GM12878 (cell line): Measurements from ENCODE around the gene ASTN1. TPM values are rescaled to one million over a fixed set of nuclear protein-coding genes. Genes with fewer than 3 reads are reported as not detected.
"Not testable (repeated sequence)": the region's sequence is repeated elsewhere in the genome, so short reads cannot be mapped to it uniquely, and the experiment has no call there.

Source experiments
- ATAC-seq: fragments of 200-7000 bp; cut with Tn5 transposase; 3 replicates; pipeline ENCODE4 v1.9.1; 2020; ENCODE audit warnings: mild to moderate bottlenecking, moderate library complexity
- BruUV-seq: library from RNA; stranded (reverse); fragments of 400-500 nt; replicated peaks from 2 replicates; lab custom pipeline; 2021; lab: Mats Ljungman, UMichigan
- CTCF ChIA-PET: fragments of 300-600 bp; sonication (Branson Sonifier 250); formaldehyde crosslinking; extraction: SDS; loops from one replicate; lab custom pipeline; 2021; ENCODE audit warnings: inconsistent platforms; lab: Yijun Ruan, JAX
- POLR2A ChIA-PET: fragments of 350-600 bp; formaldehyde crosslinking; extraction: SDS; loops from one replicate; lab custom pipeline; 2021; ENCODE audit warnings: inconsistent platforms; lab: Charles Lee
- RAD21 ChIA-PET: fragments of 300-600 bp; sonication (Branson Sonifier 250); formaldehyde crosslinking; loops from one replicate; lab custom pipeline; 2023; ENCODE audit warnings: antibody characterized with exemption; ENCODE audit not compliant: unreplicated experiment; lab: Charles Lee
- SMC1A ChIA-PET: fragments of 300-600 bp; sonication (Branson Sonifier 250); formaldehyde crosslinking; loops from one replicate; lab custom pipeline; 2023; ENCODE audit not compliant: unreplicated experiment, uncharacterized antibody; lab: Charles Lee
- DNase-seq: peaks from one replicate; pipeline ENCODE4 v3.0.0-alpha.2; 2011; ENCODE audit warnings: low read depth, low spot score
- FAIRE-seq: peaks from 3 replicates; lab custom pipeline; 2011; peaks lifted over from hg19 to GRCh38; lab: Jason Lieb, UNC
- H2AFZ ChIP-seq: 2 replicates; pipeline ENCODE4 v1.6.0; 2011; ENCODE audit warnings: low read depth, low read length, control low read depth; ENCODE audit not compliant: control insufficient read depth
- H3K27ac ChIP-seq: 2 replicates; pipeline ENCODE4 v1.5.1; 2011; ENCODE audit warnings: control low read depth; ENCODE audit not compliant: control insufficient read depth, insufficient read depth
- H3K27me3 ChIP-seq, 2 experiments: replicated peaks in 1 of 2; 2 replicates each; pipeline versions ENCODE4 v1.6.0 to v1.6.1; 2011; ENCODE audit warnings: low read length in 1 of 2; ENCODE audit not compliant: control insufficient read depth in 2 of 2, insufficient read depth in 2 of 2
- H3K36me3 ChIP-seq, 2 experiments: 2 replicates each; pipeline ENCODE4 v1.5.1; 2011; ENCODE audit warnings: low read length in 1 of 2; ENCODE audit not compliant: control insufficient read depth in 2 of 2, insufficient read depth in 2 of 2
- H3K4me1 ChIP-seq: 2 replicates; pipeline ENCODE4 v1.6.1; 2011; ENCODE audit warnings: mild to moderate bottlenecking, low read length, moderate library complexity, mixed read lengths; ENCODE audit not compliant: control insufficient read depth, insufficient read depth
- H3K4me2 ChIP-seq: 2 replicates; pipeline ENCODE4 v1.6.0; 2011; ENCODE audit warnings: control low read depth; ENCODE audit not compliant: control insufficient read depth, insufficient read depth
- H3K4me3 ChIP-seq: fragments of 200-600 bp; sonication (generic); 2 replicates; pipeline ENCODE4 v1.5.1; 2016
- H3K79me2 ChIP-seq: 2 replicates; pipeline ENCODE4 v1.6.0; 2011; ENCODE audit warnings: low read length; ENCODE audit not compliant: control insufficient read depth, insufficient read depth
- H3K9ac ChIP-seq: 2 replicates; pipeline ENCODE4 v1.8.0; 2011; ENCODE audit warnings: low read length, control low read depth, mixed read lengths; ENCODE audit not compliant: control insufficient read depth, insufficient read depth
- H3K9me3 ChIP-seq: replicated peaks from 3 replicates; pipeline ENCODE4 v1.5.1; 2011; ENCODE audit warnings: mild to moderate bottlenecking, low read length; ENCODE audit not compliant: control insufficient read depth, insufficient read depth
- H4K20me1 ChIP-seq: 2 replicates; pipeline ENCODE4 v1.6.0; 2011; ENCODE audit not compliant: control insufficient read depth, insufficient read depth
- E2F8 ChIP-seq: fragments of 450-650 bp; IDR thresholded peaks from 2 replicates; pipeline ENCODE4 v1.6.1; 2018; ENCODE audit warnings: mild to moderate bottlenecking, low read depth, moderate library complexity; ENCODE audit not compliant: partially characterized antibody
- ESRRA ChIP-seq: IDR thresholded peaks from 2 replicates; pipeline ENCODE4 v1.6.1; 2012; ENCODE audit warnings: mild to moderate bottlenecking, low read length, improper control_type of control experiment
- FOXM1 ChIP-seq: IDR thresholded peaks from 2 replicates; pipeline ENCODE4 v1.6.1; 2012; ENCODE audit warnings: low read depth, mild to moderate bottlenecking, inconsistent platforms, low read length, moderate library complexity
- GATAD2B ChIP-seq: fragments of 450-650 bp; conservative IDR thresholded peaks from 2 replicates; pipeline ENCODE4 v1.6.1; 2017; ENCODE audit warnings: low read depth, mild to moderate bottlenecking, moderate library complexity
- HCFC1 ChIP-seq: fragments of 150-350 bp; IDR thresholded peaks from 2 replicates; pipeline ENCODE4 v1.6.1; 2014; ENCODE audit warnings: low read length
- IRF4 ChIP-seq: IDR thresholded peaks from 2 replicates; pipeline ENCODE4 v1.6.1; 2011; ENCODE audit warnings: low read depth, low read length
- MEF2A ChIP-seq: IDR thresholded peaks from 2 replicates; pipeline ENCODE4 v1.6.1; 2011; ENCODE audit warnings: low read depth, mild to moderate bottlenecking, low read length, moderate library complexity; ENCODE audit not compliant: insufficient read depth
- PAX8 ChIP-seq: fragments of 450-650 bp; IDR thresholded peaks from 2 replicates; pipeline ENCODE4 v1.6.1; 2017; ENCODE audit warnings: mild to moderate bottlenecking, moderate library complexity
- PML ChIP-seq: IDR thresholded peaks from 2 replicates; pipeline ENCODE4 v1.6.1; 2012; ENCODE audit warnings: low read length, inconsistent platforms
- POLR2AphosphoS2 ChIP-seq: IDR thresholded peaks from 2 replicates; pipeline ENCODE4 v1.6.1; 2011; ENCODE audit warnings: low read depth, mild to moderate bottlenecking, low read length, improper control_type of control experiment, moderate library complexity
- REST ChIP-seq: IDR thresholded peaks from 2 replicates; pipeline ENCODE4 v1.6.1; 2012; ENCODE audit warnings: mild to moderate bottlenecking, low read depth, low read length
- SUZ12 ChIP-seq: fragments of 200-600 bp; sonication (generic); IDR thresholded peaks from one replicate; pipeline ENCODE4 v1.6.1; 2018; ENCODE audit warnings: antibody characterized with exemption, mild to moderate bottlenecking; ENCODE audit not compliant: unreplicated experiment
- WGBS: methylation state at CpG from one replicate; pipeline ENCODE4 v1.1.6; 2016; ENCODE audit warnings: low lambda C conversion rate; ENCODE audit not compliant: insufficient replicate concordance, insufficient coverage; ENCODE audit errors: missing lambda C conversion rate; 5-methylcytosine and 5-hydroxymethylcytosine counted together
- in situ Hi-C: fragments of 300-500 bp; cut with MboI; formaldehyde crosslinking; loops from 9 replicates; pipeline ENCODE4 v1.14.3; 2018; ENCODE audit warnings: mixed read lengths
- intact Hi-C: fragments of 100-400 bp; cut with micrococcal nuclease; formaldehyde crosslinking; loops from one replicate; pipeline ENCODE4 v1.14.2; 2022; ENCODE audit not compliant: unreplicated experiment
- polyA plus RNA-seq, 11 experiments: library from polyadenylated mRNA; depleted of rRNA in 4 of 11; unstranded in 6 of 11; stranded (reverse) in 5 of 11; fragments of >200 nt; fragmentation: Nextera tagmentation in 4 of 11; fragmentation: Illumina TruSeq in 1 of 11; extraction: Ambion mirVana in 4 of 11; extraction: Trizol in 1 of 11; gene quantifications; 1 replicate in 1 of 11; 2 replicates in 10 of 11; pipeline versions ENCODE4 v1.2.1 to v1.2.3, GENCODE V29; 2011 to 2016; ENCODE audit warnings: inconsistent platforms in 2 of 11, missing spikeins in 2 of 11, low read depth in 1 of 11
- total RNA-seq, 4 experiments: library from RNA; depleted of rRNA in 3 of 4; stranded (reverse); fragments of >200 nt in 3 of 4; fragmentation: Illumina TruSeq in 1 of 4; extraction: Trizol in 1 of 4; gene quantifications; 2 replicates each; pipeline versions ENCODE4 v1.2.1 to v1.2.3, GENCODE V29; 2013 to 2021

ASTN1 gene
- total and polyA plus RNA-seq, 10 of the 15 experiments (the other 5 are each of a cell fraction or from before 2014, with no cell fraction given): 0.04 TPM; not detected in 9

GRCh38 chr1:177074811-177075210 is 89.7 kb downstream of the ASTN1 start:
- in situ Hi-C loops, DNase-seq, ATAC-seq, H3K4me3 ChIP-seq, H4K20me1 ChIP-seq, H3K9me3 ChIP-seq, CTCF ChIA-PET, RAD21 ChIA-PET, H3K9ac ChIP-seq, H3K79me2 ChIP-seq, BruUV-seq, intact Hi-C loops, FAIRE-seq, H2AFZ ChIP-seq, H3K27me3 ChIP-seq, H3K4me1 ChIP-seq, H3K36me3 ChIP-seq, POLR2A ChIA-PET, H3K4me2 ChIP-seq, SMC1A ChIA-PET, H3K27ac ChIP-seq: not testable (repeated sequence)
- 54% methylated on average over 3 of the region's 3 CpGs for WGBS

- Histone ChIP-seq H4K20me1 (no peaks in the 10 kb centered on the region), H3K4me3 (no peak overlapping the region), H3K79me2 (no peaks in the 10 kb centered on the region), H3K27ac (no peak overlapping the region), H2AFZ (no peak overlapping the region), H3K4me2 (no peak overlapping the region), H3K4me1 (no peaks in the 10 kb centered on the region), H3K9me3 (no peaks in the 10 kb centered on the region), H3K9ac (no peak overlapping the region), H3K27me3 (no peaks in the 10 kb centered on the region; a peak in 1 of 4 replicates), H3K36me3 (no peaks in the 10 kb centered on the region)
- ATAC-seq (no peak), DNase-seq (no peak), FAIRE-seq (no peak)
- ChIA-PET CTCF (no interaction called here), RAD21 (no interaction called here), POLR2A (no interaction called here), SMC1A (interaction anchor here (0.7 kb wide), 1 partner anchor 1658 kb away, joined by 3 read pairs; no protein-coding TSS in a partner anchor)
- WGBS: 15% methylated on average over 3 of the region's 3 CpGs
- intact Hi-C loops: no loop called here
- in situ Hi-C loops: no loop called here
- no TSS peak for BruUV-seq
- no peak for TF ChIP-seq REST
- TF ChIP-seq ESRRA: no peak
- TF ChIP-seq FOXM1: no peak
- no peak for TF ChIP-seq POLR2AphosphoS2
- no peak for TF ChIP-seq SUZ12
- TF ChIP-seq IRF4: no peak
- no peak for TF ChIP-seq PAX8
- no peak for TF ChIP-seq E2F8
- TF ChIP-seq MEF2A: no peak
- TF ChIP-seq PML: no peak
- TF ChIP-seq HCFC1: no peak
- no peak for TF ChIP-seq GATAD2B
Measured at GRCh38 chr1:177069490-177069889, 95.0 kb downstream of the ASTN1 start.
